ENCODE data around the gene PREB.

The PREB gene, protein sequence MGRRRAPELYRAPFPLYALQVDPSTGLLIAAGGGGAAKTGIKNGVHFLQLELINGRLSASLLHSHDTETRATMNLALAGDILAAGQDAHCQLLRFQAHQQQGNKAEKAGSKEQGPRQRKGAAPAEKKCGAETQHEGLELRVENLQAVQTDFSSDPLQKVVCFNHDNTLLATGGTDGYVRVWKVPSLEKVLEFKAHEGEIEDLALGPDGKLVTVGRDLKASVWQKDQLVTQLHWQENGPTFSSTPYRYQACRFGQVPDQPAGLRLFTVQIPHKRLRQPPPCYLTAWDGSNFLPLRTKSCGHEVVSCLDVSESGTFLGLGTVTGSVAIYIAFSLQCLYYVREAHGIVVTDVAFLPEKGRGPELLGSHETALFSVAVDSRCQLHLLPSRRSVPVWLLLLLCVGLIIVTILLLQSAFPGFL

DNA sequence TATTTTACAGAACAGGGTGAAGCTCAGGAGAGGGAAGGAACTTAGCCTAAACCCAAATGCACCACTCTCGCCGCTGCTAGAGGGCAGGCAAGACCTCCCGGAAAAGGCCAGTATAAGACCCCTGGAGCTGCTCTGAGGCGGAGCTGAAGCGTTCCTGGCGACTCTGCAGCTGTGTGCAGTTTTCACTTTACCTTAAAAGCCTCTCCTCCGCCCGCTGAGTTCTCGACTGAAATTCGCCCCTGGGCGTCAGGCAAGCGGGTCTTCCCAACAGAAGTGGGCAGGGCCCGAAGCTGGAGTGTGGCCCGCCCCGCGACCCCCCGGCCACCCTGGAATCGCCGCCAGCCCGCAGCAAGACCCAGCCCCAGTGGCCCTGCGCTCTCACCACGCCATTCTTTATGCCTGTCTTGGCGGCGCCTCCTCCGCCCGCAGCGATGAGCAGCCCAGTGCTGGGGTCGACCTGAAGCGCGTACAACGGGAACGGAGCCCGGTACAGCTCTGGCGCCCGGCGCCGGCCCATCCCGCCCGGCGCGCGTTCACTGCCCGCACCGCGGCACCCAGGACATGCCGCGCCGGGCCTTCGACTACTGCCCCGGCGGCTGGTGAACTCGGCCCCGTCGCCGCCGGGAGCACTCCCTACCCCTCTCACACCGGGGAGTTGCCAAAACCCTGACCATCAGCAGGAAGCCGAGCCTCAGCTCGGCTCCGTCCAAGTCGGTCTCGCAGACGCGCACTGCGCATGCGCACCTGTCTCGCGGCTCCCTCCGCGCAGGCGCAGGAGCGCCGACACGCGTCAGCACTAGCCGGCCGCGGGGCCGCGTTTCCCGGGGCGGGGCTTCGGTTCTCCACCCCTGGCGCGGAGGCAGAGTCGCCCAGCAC, at the start of gene PREB:
Gene PREB (minus strand): TSS at position 732 of the 876 bp plus-strand sequence. CDS start 215 bp downstream, at position 517.
- TF ChIP-seq GATA2 (IDR thresholded peaks at IDR 0.05; ENCODE audit: low read depth, low read length), result no peak
- no peak for TF ChIP-seq GATA3 (IDR thresholded peaks at IDR 0.05; ENCODE audit: low read depth, low read length)

DNA sequence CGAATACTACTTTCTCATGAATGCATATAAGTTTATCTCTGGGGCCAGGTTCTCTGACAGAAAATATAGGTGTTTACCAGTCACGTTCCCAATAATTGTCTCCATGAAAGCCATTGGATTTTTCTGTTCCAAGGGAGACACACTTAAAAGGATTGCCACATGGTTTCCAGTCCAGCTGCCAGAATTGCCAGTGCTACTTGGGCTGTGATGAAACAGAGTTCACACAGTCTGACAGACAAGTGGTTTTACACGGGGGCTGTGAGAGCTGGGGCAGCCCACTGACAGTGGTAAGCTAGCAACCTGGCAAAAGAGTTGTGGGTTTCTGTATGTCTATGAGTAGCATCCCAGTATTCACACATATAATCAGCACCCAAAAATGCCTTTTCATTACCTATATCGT, 49.7 kb upstream of the PREB start:
- TF ChIP-seq GATA3 (IDR thresholded peaks at IDR 0.05; ENCODE audit: low read depth, low read length) (no peak), GATA2 (IDR thresholded peaks at IDR 0.05; ENCODE audit: low read depth, low read length) (no peak)

DNA sequence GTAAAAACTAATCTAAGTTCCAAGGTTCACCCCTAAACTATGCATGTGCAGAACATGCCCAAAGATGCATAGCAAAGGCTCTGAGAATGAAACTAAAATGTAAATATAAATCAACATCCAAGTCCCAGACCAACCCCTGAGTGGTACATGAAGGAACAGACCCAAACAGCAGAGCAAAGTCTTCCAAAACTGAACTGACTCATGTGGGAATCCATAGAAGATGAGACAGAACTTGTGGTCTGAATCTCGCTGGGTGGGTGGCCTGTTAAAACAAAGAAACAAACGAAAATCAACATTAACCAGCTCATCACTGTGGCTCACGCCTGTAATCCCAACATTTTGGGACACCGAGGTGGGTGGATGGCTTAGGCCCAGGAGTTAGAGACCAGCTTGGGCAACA, 47.9 kb upstream of the PREB start:
- TF ChIP-seq GATA3 (IDR thresholded peaks at IDR 0.05; ENCODE audit: low read depth, low read length), result no peak
- TF ChIP-seq GATA2 (IDR thresholded peaks at IDR 0.05; ENCODE audit: low read depth, low read length), result no peak

DNA sequence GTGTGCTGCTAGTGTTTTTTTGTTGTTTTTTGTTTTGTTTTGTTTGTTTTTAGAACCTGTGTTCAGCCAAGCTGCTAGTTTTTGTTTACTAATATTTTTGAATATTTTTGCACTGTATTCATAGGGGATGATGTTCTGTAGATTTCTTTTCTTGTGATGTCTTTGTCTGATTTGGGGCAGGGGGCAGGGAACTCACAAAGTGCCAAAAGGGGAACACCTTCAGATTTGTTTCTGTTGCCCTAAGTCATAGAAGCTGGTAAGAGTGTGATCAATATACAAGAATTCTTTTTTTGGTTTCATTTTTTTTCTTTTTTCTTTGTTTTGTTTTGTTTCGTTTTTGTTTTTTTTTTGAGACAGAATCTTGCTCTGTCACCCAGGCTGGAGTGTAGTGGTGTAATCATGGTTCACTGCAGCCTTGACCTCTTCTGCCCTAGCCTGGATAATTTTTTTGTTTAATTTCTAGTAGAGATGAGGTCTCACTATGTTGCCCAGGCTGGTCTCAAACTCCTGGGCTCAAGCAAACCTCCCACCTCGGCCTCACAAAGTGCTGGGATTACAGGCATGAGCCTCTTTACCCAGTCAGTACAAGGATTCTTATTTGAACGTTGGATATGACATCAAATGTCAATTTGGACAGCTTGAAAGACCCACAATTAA, 45.0 kb upstream of the PREB start:
- TF ChIP-seq GATA2 (IDR thresholded peaks at IDR 0.05; ENCODE audit: low read depth, low read length) (no peak), GATA3 (IDR thresholded peaks at IDR 0.05; ENCODE audit: low read depth, low read length) (no peak)

DNA sequence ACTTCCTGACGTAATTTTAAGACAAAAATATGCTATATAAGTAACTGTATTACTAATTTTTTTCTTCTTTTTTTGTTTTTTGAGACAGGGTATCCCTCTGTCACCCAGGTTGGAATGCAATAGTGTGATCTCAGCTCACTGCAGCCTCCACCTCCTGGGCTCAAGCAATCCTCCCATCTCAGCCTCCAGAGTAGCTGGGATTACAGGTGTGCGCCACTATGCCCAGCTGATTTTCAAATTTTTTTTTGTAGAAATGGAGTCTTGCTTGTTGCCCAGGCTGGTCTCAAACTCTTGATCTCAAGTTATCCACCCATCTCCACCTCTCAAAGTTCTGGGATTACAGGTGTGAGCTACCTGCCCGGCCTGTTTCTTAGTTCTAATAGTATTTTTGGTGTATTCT, 44.0 kb upstream of the PREB start:
- no peak for TF ChIP-seq GATA3 (IDR thresholded peaks at IDR 0.05; ENCODE audit: low read depth, low read length)
- TF ChIP-seq GATA2 (IDR thresholded peaks at IDR 0.05; ENCODE audit: low read depth, low read length), result no peak

DNA sequence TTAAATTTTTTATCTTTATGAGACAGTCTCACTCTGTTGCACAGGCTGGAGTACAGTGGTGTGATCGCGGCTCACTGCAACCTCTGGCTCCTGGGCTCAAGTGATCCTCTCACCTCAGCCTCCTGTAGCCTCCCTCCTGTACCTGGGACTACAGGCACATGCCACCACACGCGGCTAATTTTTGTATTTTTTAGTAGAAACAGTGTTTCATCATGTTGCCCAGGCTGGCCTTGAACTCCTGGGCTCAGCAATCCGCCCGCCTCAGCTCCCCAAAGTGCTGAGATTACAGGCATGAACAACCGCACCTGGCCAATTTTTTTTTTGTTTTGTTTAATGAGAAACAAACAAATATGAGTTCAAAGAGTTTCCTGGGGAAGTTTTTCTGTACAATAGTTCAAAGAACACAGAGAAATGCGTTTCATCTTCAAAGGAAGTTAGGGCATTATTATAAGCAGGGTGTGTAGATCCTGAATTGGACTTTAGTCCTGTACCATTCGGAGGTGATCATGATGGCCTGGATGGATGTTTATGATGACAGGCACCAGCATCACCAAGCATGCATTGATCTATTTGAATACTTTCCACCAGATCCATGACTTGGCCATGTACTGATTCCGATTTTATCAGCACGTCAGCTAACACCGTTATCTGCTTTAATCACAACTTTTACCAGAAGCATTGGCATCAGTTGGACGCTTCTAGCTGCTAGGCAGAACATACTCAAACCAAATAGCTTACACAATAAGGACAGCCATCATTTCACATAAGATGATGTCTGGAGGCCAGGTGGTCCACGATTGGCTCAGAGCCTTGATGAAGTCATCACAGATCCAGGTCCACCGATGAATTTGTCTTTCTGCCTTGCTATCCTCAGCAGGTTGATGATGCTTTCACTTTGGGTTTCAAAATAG, 43.3 kb upstream of the PREB start:
- TF ChIP-seq GATA2 (IDR thresholded peaks at IDR 0.05; ENCODE audit: low read depth, low read length) (peak; percentile 46; the same call in 1 of the 2 replicates), GATA3 (IDR thresholded peaks at IDR 0.05; ENCODE audit: low read depth, low read length) (no peak)

DNA sequence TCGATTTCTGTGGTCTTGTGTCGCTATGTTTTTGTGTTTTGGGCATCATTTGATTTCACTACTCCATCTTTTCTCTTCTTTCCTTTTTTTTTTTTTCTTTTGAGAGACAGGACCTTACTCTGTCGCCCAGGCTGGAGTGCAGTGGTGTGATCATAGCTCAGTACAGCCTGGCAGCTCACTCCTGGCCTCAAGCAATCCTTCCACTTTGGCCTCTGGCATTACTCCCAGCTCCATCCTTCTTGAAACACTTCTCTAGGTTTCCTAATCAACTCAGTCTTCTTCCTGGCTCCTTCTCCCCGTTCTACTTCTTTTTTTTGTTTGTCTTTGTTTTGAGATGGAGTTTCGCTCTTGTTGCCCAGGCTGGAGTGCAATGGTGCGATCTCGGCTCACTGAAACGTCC, 40.9 kb upstream of the PREB start:
- TF ChIP-seq GATA2 (IDR thresholded peaks at IDR 0.05; ENCODE audit: low read depth, low read length), result no peak
- no peak for TF ChIP-seq GATA3 (IDR thresholded peaks at IDR 0.05; ENCODE audit: low read depth, low read length)

DNA sequence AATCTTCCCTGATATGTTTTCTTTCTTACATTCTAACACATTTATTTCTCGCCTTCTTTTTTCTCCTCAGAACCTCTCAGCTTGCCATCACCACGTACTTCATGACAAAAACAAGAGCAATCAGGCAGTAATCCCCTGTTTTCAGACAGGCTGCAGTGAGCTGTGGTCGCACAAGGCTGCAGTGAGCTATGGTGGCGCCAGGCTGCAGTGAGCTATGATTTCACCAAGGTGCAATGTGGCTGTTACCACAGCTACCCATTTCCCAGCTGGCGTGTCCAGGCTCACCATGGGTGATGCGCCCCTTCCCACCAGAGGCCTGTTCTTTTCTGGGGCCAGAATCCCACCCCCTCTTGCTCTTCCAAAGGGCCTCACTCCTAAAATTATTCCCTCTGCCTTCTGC, 40.2 kb upstream of the PREB start:
- TF ChIP-seq GATA3 (IDR thresholded peaks at IDR 0.05; ENCODE audit: low read depth, low read length), result no peak
- no peak for TF ChIP-seq GATA2 (IDR thresholded peaks at IDR 0.05; ENCODE audit: low read depth, low read length)

DNA sequence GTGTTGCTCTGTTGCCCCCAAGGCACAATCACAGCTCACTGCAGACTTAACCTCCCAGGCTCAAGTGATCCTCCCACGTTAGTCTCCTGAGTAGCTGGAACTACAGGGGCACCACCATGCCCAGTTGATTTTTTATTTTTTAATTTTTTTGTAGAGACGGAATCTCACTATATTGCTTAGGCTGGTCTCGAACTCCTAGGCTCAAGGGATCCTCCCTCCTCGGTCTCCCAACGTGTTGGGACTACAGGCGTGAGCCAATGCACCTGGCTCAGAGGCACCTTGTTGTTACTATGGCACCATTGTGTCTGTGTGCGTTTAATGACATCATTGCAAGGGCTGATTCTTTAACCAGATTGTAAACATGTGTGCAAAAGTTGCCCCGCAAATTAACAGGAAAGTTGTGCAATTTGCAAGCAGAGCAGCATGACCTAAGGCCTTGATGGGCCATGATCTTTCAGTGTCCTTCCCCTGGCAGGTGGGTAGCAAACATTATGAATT, 37.0 kb upstream of the PREB start:
- TF ChIP-seq GATA3 (IDR thresholded peaks at IDR 0.05; ENCODE audit: low read depth, low read length), result no peak
- TF ChIP-seq GATA2 (IDR thresholded peaks at IDR 0.05; ENCODE audit: low read depth, low read length), result no peak

DNA sequence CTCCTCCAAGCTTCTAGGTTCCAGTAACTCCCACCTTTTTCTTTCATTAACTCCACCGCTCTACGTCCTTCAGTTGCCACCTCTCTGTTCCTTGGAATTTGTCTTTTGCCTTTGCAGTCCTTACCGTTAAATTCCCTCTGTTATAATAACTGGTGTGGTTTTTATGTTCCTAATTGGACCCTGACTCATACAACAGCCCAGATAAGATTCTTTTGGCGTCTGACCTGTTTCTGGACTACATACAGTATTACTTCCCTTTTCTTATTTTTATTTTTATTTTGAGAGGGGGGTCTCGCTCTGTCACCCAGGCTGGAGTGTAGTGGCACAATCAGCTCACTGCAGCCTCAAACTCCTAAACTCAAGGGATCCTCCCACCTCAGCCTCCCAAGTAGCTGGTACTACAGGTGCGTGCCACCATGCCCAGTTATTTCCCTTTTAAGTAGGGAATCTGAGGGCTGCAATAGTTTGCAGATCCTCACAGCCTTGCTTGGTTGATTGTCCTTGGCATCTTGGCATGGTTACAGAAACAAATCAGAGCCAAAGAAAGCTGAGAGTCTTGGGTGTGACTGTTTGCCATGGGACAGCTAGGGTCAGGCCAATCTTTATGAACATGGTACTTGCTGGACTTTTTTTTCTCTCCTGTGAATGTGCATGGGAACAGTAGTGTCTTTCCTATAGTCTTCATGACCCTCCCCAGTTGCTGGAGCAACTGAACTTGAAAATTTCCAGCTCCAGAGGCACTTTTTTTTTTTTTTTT, 36.3 kb upstream of the PREB start:
- TF ChIP-seq GATA2 (IDR thresholded peaks at IDR 0.05; ENCODE audit: low read depth, low read length) (no peak), GATA3 (IDR thresholded peaks at IDR 0.05; ENCODE audit: low read depth, low read length) (no peak)

DNA sequence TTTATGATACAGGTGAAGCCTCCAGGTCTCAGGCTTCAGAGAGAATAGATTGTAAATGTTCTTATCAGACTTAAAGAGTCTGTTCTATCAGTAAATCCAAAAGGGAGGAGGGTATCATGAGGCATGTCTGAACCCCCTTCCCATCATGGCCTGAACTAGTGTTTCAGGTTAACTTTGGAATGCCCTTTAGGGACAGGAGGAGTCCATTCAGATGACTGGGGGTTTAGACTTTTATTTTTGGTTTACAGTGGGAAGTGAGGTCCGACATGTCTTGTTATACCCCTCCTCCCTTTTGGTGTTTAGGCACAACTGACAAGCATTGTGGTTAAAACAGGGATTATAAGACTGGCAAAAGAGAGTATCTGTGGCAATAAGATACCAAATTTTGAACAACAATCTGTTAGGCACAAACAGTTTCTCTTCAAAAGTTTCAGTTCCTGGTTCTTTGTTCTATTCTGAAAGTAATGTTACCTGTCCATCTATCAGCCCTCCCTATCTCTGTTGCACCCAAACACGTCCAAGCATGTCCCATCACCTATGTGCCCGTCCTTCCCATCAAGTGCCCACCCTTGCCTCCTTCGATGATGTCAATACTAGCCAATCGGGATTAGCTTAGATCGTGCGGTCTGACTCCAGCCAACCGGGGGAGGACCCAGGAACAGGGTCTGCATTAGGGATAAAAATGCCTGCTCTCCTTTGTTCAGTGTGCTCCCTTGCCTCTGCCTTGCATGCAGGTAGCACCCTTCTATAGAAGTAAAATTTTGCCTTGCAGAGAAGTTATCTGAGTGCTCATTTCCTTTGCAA, 30.7 kb upstream of the PREB start:
- TF ChIP-seq GATA2 (IDR thresholded peaks at IDR 0.05; ENCODE audit: low read depth, low read length) (no peak), GATA3 (IDR thresholded peaks at IDR 0.05; ENCODE audit: low read depth, low read length) (no peak)
